ENCODE measurements around the gene ZFPM1. TPM values are rescaled to one million over a fixed set of nuclear protein-coding genes. Genes with fewer than 3 reads are reported as not detected.

Gene ZFPM1
- total RNA-seq, 2 donors from 2014 or later, result 18.1 to 21.5 TPM

GRCh38 chr16:88454523-88454947 is 1.5 kb downstream of the ZFPM1 start:
- peak; percentile 72 for DNase-seq
- H3K9ac ChIP-seq (ENCODE audit: extremely low read depth, low read length, poor library complexity, severe bottlenecking), result peak overlapping the region; percentile 25
- WGBS, 2 experiments (ENCODE audit: insufficient coverage in 1 of 2, insufficient read length in 1 of 2), result 5 to 17% methylated on average over 4 to 27 of the region's 27 CpGs

GRCh38 chr16:88455610-88456355 is 2.7 kb downstream of the ZFPM1 start:
- Histone ChIP-seq H3K4me3 (ENCODE audit: low read length) (peak overlapping the region; percentile 66), H3K4me1 (ENCODE audit: control insufficient read depth, insufficient read depth, low read length) (peaks cover 7% of the 10 kb centered on the region), H3K9ac (ENCODE audit: extremely low read depth, low read length, poor library complexity, severe bottlenecking) (no peak overlapping the region), H3K27ac (ENCODE audit: low read depth, low read length) (no peak overlapping the region), H3K36me3 (ENCODE audit: control insufficient read depth, insufficient read depth, low read length) (no peaks in the 10 kb centered on the region), H3K27me3 (ENCODE audit: control insufficient read depth, insufficient read depth, low read length, poor library complexity, severe bottlenecking) (peaks cover 14% of the 10 kb centered on the region), H3K9me3 (ENCODE audit: control insufficient read depth, low read length) (no peaks in the 10 kb centered on the region)
- H3K4me3 Mint-ChIP-seq, result peak overlapping the region; percentile 63
- peaks cover 38% of the 10 kb centered on the region for H3K27me3 Mint-ChIP-seq (ENCODE audit: insufficient read depth)
- 2% methylated on average over 37 to 67 of the region's 68 CpGs for WGBS, 2 experiments (ENCODE audit: insufficient coverage in 1 of 2, insufficient read length in 1 of 2)
- H3K36me3 Mint-ChIP-seq (ENCODE audit: low read depth), result no peaks in the 10 kb centered on the region
- no peak for TF ChIP-seq CTCF (conservative IDR thresholded peaks at IDR 0.05)
- H3K4me1 Mint-ChIP-seq, result peaks cover 6% of the 10 kb centered on the region
- H3K27ac Mint-ChIP-seq, result no peak overlapping the region
- DNase-seq, result peak; percentile 82
- H3K9me3 Mint-ChIP-seq, result peaks cover 2% of the 10 kb centered on the region

More at GRCh38 chr16:88454523-88454947, 1.5 kb downstream of the ZFPM1 start:
- peaks cover 45% of the 10 kb centered on the region for H3K27me3 Mint-ChIP-seq (ENCODE audit: insufficient read depth)
- Histone ChIP-seq H3K36me3 (ENCODE audit: control insufficient read depth, insufficient read depth, low read length) (no peaks in the 10 kb centered on the region), H3K9me3 (ENCODE audit: control insufficient read depth, low read length) (no peaks in the 10 kb centered on the region), H3K4me1 (ENCODE audit: control insufficient read depth, insufficient read depth, low read length) (peaks cover 7% of the 10 kb centered on the region), H3K27me3 (ENCODE audit: control insufficient read depth, insufficient read depth, low read length, poor library complexity, severe bottlenecking) (peaks cover 26% of the 10 kb centered on the region), H3K27ac (ENCODE audit: low read depth, low read length) (no peak overlapping the region), H3K4me3 (ENCODE audit: low read length) (peak overlapping the region; percentile 87)
- peak; percentile 30 for TF ChIP-seq CTCF (conservative IDR thresholded peaks at IDR 0.05)
- H3K4me3 Mint-ChIP-seq, result peak overlapping the region; percentile 63
- peaks cover 2% of the 10 kb centered on the region for H3K9me3 Mint-ChIP-seq
- H3K27ac Mint-ChIP-seq, result no peak overlapping the region
- H3K4me1 Mint-ChIP-seq, result peaks cover 6% of the 10 kb centered on the region
- no peaks in the 10 kb centered on the region for H3K36me3 Mint-ChIP-seq (ENCODE audit: low read depth)

- no peak for TF ChIP-seq CTCF (conservative IDR thresholded peaks at IDR 0.05)
- Histone ChIP-seq H3K9ac (ENCODE audit: extremely low read depth, low read length, poor library complexity, severe bottlenecking) (no peak overlapping the region), H3K4me3 (ENCODE audit: low read length) (peak overlapping the region; percentile 66), H3K27ac (ENCODE audit: low read depth, low read length) (no peak overlapping the region), H3K4me1 (ENCODE audit: control insufficient read depth, insufficient read depth, low read length) (peaks cover 7% of the 10 kb centered on the region), H3K9me3 (ENCODE audit: control insufficient read depth, low read length) (no peaks in the 10 kb centered on the region), H3K36me3 (ENCODE audit: control insufficient read depth, insufficient read depth, low read length) (no peaks in the 10 kb centered on the region), H3K27me3 (ENCODE audit: control insufficient read depth, insufficient read depth, low read length, poor library complexity, severe bottlenecking) (peaks cover 7% of the 10 kb centered on the region)
- no peaks in the 10 kb centered on the region for H3K36me3 Mint-ChIP-seq (ENCODE audit: low read depth)
- H3K9me3 Mint-ChIP-seq, result peaks cover 2% of the 10 kb centered on the region
- DNase-seq, result no peak
- no peak overlapping the region for H3K27ac Mint-ChIP-seq
- peaks cover 30% of the 10 kb centered on the region for H3K27me3 Mint-ChIP-seq (ENCODE audit: insufficient read depth)
- H3K4me1 Mint-ChIP-seq, result peaks cover 9% of the 10 kb centered on the region
- H3K4me3 Mint-ChIP-seq, result peak overlapping the region; percentile 63
- 86 to 94% methylated on average over 7 to 14 of the region's 14 CpGs for whole genome bisulfite sequencing, 2 experiments (ENCODE audit: insufficient coverage in 1 of 2, insufficient read length in 1 of 2)
These were observed 3.5 kb downstream of the ZFPM1 start for GRCh38 chr16:88456356-88457292.
